GM18526 (cell line): ENCODE measurements around the gene RYR3.

Experiments used
- POLR2A ChIP-seq: IDR thresholded peaks from 3 replicates; pipeline ENCODE4 v1.6.1; 2011; ENCODE audit not compliant: insufficient read length; ENCODE audit errors: extremely low read depth

RYR3 gene

DNA sequence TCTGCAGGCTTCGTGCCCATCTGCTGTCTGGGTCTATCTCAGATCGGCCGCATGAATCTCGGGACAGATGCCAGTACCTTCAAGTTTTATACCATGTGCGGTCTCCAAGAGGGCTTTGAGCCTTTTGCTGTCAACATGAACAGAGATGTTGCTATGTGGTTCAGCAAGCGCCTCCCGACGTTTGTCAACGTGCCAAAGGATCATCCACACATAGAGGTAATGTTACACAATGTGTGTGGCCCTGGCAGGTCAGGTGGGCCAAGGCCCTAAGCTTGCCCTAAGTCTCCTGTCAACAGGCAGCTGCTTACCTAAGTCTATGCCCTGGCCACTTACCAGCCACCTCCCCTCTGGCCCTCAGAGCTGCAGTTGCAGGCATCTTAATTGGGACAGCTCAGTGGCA lies 333.5 kb downstream of the RYR3 start:
- TF ChIP-seq POLR2A: no peak

DNA sequence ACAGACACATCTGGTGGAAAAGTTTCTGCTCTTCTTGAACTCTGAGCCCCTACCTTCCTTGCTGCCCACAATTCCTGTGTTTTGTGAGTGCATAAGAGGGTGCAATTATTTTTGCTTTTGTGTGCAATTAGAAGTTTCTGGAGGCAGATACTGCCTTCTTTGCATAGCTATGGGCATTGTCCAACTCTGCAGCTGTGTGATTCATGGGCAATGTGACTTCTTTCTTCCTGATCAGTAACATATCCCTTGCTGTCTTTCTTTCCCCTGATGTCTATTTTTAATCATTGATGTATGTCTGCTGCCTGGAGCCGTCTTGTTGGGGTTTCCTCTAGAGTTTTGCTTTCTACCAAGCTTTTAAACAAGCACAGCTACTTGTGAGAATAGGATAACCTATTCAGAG lies 336.0 kb downstream of the RYR3 start:
- TF ChIP-seq POLR2A: no peak

DNA sequence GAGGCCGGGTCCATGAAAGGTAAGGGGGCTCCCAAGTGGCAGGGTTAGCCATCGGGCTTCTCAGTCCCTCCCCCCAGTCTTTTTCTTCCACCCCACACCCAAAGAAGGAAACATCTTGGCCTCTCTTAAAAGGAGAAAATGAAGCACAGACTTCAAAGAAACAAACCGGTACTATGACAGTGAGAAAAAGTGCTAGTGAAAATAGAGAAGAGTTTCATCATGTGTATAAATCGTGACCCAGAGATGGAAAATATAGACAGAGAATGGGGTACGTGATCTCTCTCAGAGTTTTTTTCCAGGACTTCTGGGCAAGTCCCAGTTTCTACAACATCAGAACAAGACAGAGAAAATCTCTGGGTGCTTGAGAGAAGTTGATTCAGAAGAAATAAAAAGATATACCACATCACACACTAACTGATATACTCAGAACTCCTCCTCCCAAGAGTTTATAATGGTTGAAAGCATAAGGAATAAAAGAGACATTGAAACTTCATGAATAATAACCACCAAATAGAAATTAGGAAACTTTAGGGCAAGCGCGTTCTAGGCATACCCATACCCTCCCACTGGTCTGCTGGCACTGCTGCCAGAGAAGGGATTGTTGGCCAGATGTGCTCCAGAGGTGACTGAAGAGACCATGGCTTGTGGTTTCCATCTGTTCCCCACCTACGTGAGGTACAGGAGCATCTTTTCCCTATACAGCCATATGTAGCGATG lies 338.6 kb downstream of the RYR3 start:
- TF ChIP-seq POLR2A: no peak

DNA sequence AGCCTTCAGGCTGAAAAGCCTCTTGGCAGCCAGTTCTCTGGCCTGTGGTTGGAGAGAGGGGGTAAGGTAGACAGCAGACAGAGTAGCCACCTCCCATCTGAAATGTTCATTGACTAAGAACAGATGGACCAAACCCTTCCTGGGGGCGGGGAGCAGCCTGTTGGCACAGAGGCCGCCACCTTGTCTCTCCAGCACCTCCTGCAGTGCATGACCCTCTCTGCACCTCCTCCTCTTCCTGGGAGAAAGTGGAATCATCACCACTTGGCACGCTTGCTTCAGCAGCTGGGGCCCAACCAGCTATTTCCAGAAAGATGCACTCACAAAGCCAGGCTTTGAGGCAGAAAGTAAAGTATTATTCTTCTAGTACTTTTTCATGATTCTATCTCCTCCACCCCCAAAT lies 344.1 kb downstream of the RYR3 start:
- TF ChIP-seq POLR2A: no peak

DNA sequence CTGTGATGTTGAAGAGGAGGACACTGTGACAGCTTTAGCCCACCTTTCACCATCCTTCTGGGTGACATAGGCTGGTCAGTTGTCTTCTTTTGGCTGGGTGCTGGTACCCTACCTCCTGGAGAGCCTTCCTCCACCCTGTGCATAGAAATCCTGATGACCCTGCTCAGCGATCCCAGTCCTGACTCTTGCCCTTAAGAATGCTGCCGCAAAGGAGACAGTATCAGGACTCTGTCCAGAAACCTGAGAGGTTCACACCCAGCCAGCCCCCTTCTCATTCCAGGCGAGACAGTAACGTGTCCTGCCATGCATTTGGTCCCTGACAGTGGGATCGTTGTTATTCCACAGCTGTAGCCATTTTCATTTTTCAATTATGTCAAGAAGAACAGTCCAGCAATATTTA lies 344.7 kb downstream of the RYR3 start:
- TF ChIP-seq POLR2A: no peak

DNA sequence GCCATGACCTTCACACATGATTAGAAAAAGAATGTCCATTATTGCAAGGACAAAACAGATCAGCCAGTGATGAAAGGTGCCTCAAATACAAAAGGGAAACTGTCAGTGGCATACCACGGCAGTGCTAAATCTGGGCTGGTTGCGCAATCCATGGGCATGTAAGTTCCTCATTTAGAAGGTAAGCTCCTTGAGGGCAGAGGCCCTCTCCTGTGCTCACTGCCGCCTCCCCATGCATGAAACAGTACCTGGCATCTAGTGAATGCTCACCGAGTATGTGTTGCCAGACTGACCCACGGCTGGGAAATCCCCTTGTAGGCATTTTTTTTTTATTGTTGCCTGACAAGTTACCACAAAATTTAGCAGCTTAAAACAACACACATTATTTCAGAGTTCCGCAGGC lies 345.4 kb downstream of the RYR3 start:
- TF ChIP-seq POLR2A: no peak

DNA sequence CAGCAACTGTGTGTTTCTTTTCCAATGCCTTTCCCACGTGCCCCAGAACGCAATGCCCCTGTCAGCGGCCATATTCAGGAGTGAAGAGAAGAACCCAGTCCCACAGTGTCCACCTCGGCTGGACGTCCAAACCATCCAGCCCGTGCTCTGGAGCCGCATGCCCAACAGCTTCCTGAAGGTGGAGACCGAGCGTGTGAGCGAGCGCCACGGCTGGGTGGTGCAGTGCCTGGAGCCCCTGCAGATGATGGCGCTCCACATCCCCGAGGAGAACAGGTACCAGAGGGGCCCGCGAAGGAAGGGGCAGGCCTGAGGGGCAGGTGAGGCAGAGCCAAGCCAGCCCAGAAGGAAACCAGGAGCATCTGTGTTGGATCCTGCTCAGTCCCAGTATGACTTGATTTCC lies 349.4 kb downstream of the RYR3 start:
- TF ChIP-seq POLR2A: no peak

DNA sequence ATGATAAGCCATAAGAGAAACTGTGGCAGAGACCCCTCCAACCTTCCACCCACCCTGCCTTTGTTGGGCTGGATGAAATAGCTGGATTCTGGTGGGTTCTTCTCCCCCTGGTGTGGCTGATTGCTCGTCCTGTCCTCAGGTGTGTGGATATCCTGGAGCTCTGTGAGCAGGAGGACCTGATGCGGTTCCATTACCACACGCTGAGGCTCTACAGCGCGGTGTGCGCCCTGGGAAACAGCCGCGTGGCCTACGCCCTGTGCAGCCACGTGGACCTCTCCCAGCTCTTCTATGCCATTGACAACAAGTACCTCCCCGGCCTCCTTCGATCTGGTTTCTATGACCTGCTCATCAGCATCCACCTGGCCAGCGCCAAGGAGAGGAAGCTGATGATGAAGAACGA lies 351.2 kb downstream of the RYR3 start:
- no peak for TF ChIP-seq POLR2A

DNA sequence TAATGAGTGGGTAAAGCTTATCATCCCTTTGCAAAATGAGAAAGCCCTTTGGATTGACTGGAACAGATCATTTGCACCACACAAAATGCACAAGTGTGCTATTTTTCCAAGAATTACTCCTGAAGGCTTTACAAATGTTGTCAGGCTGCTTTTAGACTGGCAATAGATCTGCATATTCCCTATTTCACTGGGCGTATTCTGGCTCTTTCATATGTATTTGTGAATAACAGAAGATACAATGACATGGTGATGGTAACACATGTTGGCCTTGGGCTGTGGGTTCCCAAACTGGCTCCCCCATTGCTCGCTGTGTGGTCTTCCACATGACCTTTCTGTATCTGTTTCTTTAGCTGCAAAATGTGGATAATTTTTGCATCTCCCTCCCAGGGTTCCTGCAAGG lies 354.2 kb downstream of the RYR3 start:
- no peak for TF ChIP-seq POLR2A

DNA sequence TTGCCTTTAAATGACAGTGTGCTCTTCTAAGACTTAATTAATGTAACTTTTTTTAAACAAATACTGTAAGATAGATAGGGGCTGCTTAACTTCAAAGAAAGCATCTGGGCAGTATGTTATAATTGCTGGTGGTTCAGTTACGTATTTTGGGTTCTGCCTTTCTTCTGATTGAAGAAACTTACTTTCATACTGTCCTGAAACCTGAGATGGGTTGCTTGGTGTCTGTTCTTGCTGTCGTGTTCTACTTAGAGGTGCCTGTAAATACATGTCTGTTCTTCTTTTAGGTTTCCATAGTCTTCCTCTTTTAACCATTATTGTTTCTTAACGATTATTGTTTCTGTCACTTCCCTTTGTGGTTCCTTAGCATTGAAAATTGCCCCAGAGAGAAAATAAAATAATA lies 359.8 kb downstream of the RYR3 start:
- TF ChIP-seq POLR2A: no peak

DNA sequence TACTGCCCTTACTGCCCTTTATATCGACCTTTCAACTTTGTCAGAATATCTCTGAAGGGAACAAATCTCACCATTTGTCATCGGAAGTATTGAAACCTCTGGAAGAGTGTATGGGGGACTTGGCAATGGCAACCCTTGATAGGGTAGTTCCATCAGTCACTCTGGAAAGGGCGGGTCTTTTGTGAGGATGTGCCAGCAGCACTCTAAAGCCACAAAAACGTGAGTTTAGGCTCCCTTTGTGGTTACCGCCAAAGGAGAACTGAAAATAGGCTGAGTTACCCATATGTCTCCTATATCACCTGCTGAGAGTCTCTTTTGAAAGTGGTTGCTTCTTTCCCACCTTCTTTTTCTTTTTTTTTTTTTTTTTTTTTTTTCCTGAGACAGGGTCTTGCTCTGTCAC lies 360.7 kb downstream of the RYR3 start:
- no peak for TF ChIP-seq POLR2A

DNA sequence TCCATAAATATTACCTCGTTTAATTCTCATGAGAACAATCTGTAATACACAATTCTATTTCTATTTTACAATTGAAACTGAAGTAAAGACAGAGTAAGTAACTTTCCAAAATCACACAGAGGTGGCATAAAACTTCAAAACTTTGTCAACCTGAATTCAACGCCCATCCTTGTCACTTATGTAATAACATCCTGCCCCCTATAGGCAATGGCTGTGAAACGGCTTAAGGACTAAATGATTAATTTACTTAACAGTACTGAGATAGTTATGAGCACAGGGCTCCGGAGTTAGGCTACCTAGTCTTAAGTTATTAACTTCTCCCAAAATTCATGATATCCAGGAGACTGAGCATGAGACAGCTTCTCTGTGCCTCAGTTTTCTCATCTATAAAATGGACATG lies 364.5 kb downstream of the RYR3 start:
- TF ChIP-seq POLR2A: no peak

DNA sequence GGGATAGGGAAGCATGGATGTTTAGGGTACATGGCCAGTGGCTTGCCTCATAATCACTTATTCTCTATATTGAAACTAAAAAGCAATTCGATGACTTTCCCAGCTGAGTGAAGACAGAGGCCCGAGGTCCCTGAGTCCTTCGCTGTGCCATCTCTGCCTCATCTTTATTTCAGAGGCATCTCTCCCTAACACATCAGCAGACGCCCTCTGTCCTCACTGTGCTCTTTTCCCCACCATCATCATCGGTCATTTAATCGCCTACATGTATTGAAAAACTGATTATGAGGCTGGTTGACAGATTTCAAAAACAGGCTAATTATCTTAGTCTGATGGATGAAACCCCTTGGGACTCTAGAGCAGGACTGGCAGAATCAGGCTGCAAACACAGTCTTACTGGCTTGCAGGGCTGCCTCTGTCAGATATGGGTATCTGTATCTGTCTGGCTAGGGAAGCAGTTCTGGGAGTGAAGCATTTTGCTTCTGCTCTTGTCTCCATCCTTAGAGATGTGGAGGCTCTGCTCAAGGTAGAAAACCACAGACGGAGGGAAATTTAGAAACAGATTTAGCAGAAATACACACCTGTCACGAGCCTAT lies 366.6 kb downstream of the RYR3 start:
- TF ChIP-seq POLR2A: no peak

DNA sequence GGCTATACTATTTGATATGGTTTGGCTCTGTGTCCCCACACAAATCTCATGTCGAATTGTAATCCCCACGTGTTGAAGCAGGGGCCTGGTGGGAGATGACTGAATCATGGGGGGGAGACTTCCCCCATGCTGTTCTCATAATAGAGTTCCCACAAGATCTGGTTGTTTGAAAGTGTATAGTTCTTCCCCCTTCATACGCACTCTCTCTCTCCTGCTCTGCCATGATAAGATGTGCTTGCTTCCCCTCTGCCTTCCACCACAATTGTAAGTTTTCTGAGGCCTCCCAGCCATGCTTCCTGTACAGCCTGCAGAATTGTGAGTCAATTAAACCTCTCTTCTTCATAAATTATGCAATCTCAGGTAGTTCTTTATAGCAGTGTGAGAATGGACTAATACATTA lies 367.4 kb downstream of the RYR3 start:
- TF ChIP-seq POLR2A: no peak

DNA sequence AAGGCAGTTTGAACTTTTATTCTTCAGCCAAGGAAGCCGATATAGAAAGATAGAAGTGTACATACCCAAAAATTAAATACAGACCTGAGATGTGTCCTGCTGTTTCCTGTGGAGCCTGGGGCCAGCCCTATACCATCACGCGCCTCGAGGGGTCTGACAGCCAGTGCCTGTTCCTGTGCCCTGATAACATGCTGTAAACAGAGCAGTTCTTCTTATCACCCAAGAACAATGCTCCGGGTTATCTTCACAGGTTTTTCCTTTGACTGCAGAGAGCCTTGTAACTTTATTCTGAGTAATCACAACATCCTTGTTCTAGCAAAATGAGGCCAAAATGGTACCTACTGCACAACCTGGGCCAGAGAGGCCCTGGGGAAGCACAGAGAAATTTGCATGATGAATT lies 367.8 kb downstream of the RYR3 start:
- TF ChIP-seq POLR2A: no peak

DNA sequence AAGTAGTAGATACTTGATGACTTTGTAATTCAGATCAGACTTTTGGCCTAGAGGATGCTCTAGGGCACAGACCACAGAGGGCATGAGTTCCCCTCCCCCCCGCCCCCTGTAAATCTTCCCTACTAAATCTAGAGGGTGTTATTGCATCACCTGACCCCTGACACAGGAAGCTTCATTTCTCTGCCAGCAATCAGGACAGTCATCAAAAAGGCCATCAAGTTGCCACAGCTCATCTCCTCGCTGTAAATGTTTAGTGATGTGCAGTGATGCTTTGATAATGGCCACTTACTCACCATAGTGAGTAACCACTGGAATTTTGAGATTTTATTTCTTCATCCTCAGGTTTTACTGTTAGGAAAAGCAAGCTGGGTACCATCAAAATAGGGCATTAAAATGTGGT lies 368.3 kb downstream of the RYR3 start:
- no peak for TF ChIP-seq POLR2A

DNA sequence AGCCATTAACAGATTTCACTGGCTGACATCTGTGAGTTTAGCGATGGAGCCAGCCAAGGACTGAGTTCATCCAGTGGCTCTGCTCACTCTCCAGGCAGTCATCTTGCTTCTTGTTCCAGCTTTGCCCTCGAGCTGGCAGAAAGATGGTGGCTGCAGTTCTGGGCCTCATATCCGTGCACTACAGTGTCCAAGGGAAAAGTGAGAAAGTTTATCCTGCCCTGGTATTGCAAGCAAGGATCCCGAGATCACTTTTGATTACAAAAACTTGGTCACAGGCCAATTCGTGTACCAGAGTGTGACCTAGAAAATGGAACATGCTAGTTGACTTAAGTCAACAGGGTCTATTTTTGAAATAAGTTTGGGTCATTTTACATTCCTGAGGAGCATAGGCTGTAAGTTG lies 369.6 kb downstream of the RYR3 start:
- no peak for TF ChIP-seq POLR2A

DNA sequence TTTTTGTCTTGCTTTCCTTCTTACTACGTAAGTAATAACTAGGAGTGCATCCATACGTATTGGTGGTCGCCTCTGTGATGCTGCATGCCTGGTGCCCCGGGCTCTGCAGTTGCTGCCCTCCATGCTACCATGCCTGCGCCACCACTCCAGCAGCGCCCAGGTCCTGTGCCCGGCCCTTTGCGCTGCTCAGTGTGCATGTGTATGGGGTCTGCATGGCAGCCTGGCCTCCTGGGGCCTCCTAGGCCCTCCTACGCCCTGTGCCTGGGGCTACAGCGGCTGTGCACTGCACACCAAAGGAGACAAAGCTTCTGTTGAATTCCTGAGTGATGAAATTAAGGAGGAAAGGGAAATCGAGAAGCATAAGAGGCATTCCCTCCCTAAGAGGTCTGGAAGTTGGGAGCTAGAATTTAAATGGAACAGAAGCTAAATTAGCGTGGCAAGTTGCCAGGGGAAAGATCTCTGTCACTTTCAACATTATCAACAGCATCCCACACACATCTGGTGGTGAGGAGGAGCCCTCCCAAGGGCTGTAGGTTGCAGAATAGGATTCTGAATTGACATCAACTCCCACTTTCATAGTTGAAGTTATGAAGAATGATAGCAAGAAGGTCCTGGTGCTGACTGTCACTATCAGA lies 382.5 kb downstream of the RYR3 start:
- TF ChIP-seq POLR2A: no peak

DNA sequence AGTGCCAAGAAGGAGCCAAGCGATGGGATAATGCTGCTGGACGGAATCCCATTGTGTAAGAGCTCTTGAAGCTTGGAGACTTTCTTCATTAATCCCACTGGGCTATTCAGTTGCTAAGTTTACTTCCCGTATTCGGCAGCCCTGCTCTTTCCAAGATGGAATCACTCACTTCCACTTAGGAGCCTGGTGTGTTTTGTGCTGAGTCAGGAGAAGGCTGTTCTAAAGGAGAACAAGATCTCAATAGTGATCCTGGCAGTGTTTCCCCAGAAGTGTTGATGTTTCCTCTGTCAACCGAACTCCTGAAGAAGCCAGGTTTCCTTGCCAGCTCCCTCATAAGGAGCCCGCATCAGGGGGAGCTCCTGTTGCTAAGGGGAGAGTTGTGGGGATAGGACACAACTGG lies 387.4 kb downstream of the RYR3 start:
- no peak for TF ChIP-seq POLR2A
